ENCODE measurements around the gene CLDN6. TPM values are rescaled to one million over a fixed set of nuclear protein-coding genes. Genes with fewer than 3 reads are reported as not detected.

Gene CLDN6
- total RNA-seq, 1 experiment from 2014 or later = 743 TPM

DNA sequence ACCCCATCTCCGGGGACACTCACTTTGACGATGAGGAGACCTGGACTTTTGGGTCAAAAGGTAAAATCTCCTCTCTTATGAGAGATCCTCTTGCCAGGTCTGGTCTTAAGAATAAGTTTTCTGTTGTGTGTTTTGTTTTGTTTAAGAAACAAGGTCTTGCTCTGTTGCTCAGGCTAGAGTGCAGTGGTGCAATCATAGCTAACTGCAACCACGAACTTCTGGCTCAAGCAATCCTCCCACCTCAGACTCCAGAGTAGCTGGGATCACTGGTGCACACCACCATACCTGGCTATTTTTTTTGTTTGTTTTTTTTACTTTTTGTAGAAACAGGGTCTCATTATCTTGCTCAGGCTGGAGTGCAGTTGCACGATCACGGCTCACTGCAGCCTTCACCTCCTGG lies 32.5 kb upstream of the CLDN6 start:
- no peak overlapping the region for H3K27ac Mint-ChIP-seq
- DNase-seq = no peak
- Histone ChIP-seq H4K20me1 (ENCODE audit: control insufficient read depth, insufficient read depth, insufficient read length) (no peaks in the 10 kb centered on the region), H3K18ac (ENCODE audit: insufficient read length, low read depth, low read length) (no peak overlapping the region), H3K79me2 (ENCODE audit: insufficient read depth, low read length) (no peaks in the 10 kb centered on the region), H2BK5ac (ENCODE audit: insufficient read length, low read length) (no peak overlapping the region), H3K9ac (ENCODE audit: extremely low read depth, insufficient read length, low read length) (no peak overlapping the region), H3K4me2 (ENCODE audit: insufficient read depth, insufficient read length, low read length) (no peak overlapping the region), H4K8ac (replicated peaks; ENCODE audit: insufficient read length, low read depth, low read length) (no peak overlapping the region), H3K27me3 (ENCODE audit: insufficient read depth, low read length) (peaks cover 2% of the 10 kb centered on the region; the same call in 1 of the 2 replicates), H4K91ac (ENCODE audit: insufficient read length, low read depth, low read length) (no peak overlapping the region), H3K23me2 (ENCODE audit: insufficient read length, low read depth, low read length, poor library complexity, severe bottlenecking) (peaks cover 16% of the 10 kb centered on the region), H3K4ac (ENCODE audit: low read depth, low read length) (no peak overlapping the region), H3K79me1 (ENCODE audit: insufficient read depth, low read depth, low read length, poor library complexity, severe bottlenecking) (no peaks in the 10 kb centered on the region), H3K9me3 (ENCODE audit: control insufficient read depth, low read depth, low read length) (no peaks in the 10 kb centered on the region), H3T11ph (ENCODE audit: low read length) (no peak overlapping the region), H2BK120ac (ENCODE audit: low read depth, low read length, poor library complexity, severe bottlenecking) (no peak overlapping the region), H3K23ac (ENCODE audit: insufficient read length, low read depth, low read length) (no peak overlapping the region), H3K27ac (ENCODE audit: insufficient read length, low read depth, low read length) (no peak overlapping the region), H2BK20ac (ENCODE audit: low read depth, low read length, poor library complexity, severe bottlenecking) (no peak overlapping the region), H2AFZ (ENCODE audit: low read length) (no peak overlapping the region), H3K4me1 (ENCODE audit: insufficient read depth, low read length) (no peaks in the 10 kb centered on the region), H2AK5ac (ENCODE audit: insufficient read length, low read length) (no peak overlapping the region), H2BK15ac (ENCODE audit: low read depth, low read length) (no peak overlapping the region), H4K5ac (ENCODE audit: insufficient read length, low read depth, low read length) (no peak overlapping the region), H3K14ac (ENCODE audit: insufficient read depth, low read length) (no peak overlapping the region), H2BK12ac (ENCODE audit: insufficient read length, low read depth, low read length) (no peak overlapping the region), H3K56ac (ENCODE audit: insufficient read length, low read depth, low read length) (no peak overlapping the region)
- H3K27me3 Mint-ChIP-seq (ENCODE audit: low read depth) = peaks cover 60% of the 10 kb centered on the region
- peaks cover 23 to 45% (median 25%) of the 10 kb centered on the region in 3 experiments for H3K36me3 Mint-ChIP-seq (ENCODE audit: insufficient read depth in 1 of 3, low read depth in 3 of 3)
- H3K9me3 Mint-ChIP-seq = no peaks in the 10 kb centered on the region; a peak in 2 of 5 replicates
- TF ChIP-seq, protein P1, sequence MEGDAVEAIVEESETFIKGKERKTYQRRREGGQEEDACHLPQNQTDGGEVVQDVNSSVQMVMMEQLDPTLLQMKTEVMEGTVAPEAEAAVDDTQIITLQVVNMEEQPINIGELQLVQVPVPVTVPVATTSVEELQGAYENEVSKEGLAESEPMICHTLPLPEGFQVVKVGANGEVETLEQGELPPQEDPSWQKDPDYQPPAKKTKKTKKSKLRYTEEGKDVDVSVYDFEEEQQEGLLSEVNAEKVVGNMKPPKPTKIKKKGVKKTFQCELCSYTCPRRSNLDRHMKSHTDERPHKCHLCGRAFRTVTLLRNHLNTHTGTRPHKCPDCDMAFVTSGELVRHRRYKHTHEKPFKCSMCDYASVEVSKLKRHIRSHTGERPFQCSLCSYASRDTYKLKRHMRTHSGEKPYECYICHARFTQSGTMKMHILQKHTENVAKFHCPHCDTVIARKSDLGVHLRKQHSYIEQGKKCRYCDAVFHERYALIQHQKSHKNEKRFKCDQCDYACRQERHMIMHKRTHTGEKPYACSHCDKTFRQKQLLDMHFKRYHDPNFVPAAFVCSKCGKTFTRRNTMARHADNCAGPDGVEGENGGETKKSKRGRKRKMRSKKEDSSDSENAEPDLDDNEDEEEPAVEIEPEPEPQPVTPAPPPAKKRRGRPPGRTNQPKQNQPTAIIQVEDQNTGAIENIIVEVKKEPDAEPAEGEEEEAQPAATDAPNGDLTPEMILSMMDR (conservative IDR thresholded peaks at IDR 0.05) = no peak
- WGBS (ENCODE audit: extremely low coverage, insufficient read length, low lambda C conversion rate) = no CpG with 5 or more reads among the region's 5 CpGs
- no peak overlapping the region for H3K4me3 Mint-ChIP-seq
- H3K4me1 Mint-ChIP-seq = peaks cover 9 to 17% of the 10 kb centered on the region in 2 experiments

Data from H9 (cell line).